GM23248 (cell line): ENCODE results near the gene GOLGA8A. TPM values are rescaled to one million over a fixed set of nuclear protein-coding genes. Genes with fewer than 3 reads are reported as not detected.

Source experiments
- DNase-seq: peaks from one replicate; pipeline ENCODE4 v3.0.0-alpha.2; 2015
- H2AFZ ChIP-seq: fragments of 200-600 bp; sonication (generic); 2 replicates; pipeline ENCODE4 v1.6.1; 2016; ENCODE audit warnings: antibody characterized with exemption
- H3F3A ChIP-seq: fragments of 200-600 bp; sonication (generic); 2 replicates; pipeline ENCODE4 v1.6.1; 2016; ENCODE audit warnings: mild to moderate bottlenecking, antibody characterized with exemption, mixed run types; ENCODE audit not compliant: insufficient read depth
- H3K27ac ChIP-seq: fragments of 200-600 bp; sonication (generic); 2 replicates; pipeline ENCODE4 v1.5.1; 2016; ENCODE audit warnings: mild to moderate bottlenecking
- H3K27me3 ChIP-seq: fragments of 200-600 bp; sonication (generic); replicated peaks from 2 replicates; pipeline ENCODE4 v1.6.1; 2016; ENCODE audit warnings: mild to moderate bottlenecking; ENCODE audit not compliant: insufficient read depth
- H3K36me3 ChIP-seq: fragments of 200-600 bp; sonication (generic); 2 replicates; pipeline ENCODE4 v1.6.1; 2016; ENCODE audit warnings: low read depth, mild to moderate bottlenecking
- H3K4me1 ChIP-seq: fragments of 200-600 bp; sonication (generic); 2 replicates; pipeline ENCODE4 v1.6.1; 2016; ENCODE audit warnings: mild to moderate bottlenecking; ENCODE audit not compliant: insufficient read depth
- H3K4me2 ChIP-seq: fragments of 200-600 bp; sonication (generic); one replicate; pipeline ENCODE4 v1.6.1; 2016; ENCODE audit warnings: mild to moderate bottlenecking; ENCODE audit not compliant: unreplicated experiment
- H3K4me3 ChIP-seq: fragments of 200-600 bp; sonication (generic); 2 replicates; pipeline ENCODE4 v1.5.1; 2016; ENCODE audit warnings: mild to moderate bottlenecking
- H3K79me2 ChIP-seq: fragments of 200-600 bp; sonication (generic); 2 replicates; pipeline ENCODE4 v1.6.1; 2016; ENCODE audit warnings: mild to moderate bottlenecking; ENCODE audit not compliant: insufficient read depth
- H3K9ac ChIP-seq: fragments of 200-600 bp; sonication (generic); 2 replicates; pipeline ENCODE4 v1.6.1; 2016; ENCODE audit warnings: mild to moderate bottlenecking
- H3K9me2 ChIP-seq: fragments of 200-600 bp; sonication (generic); 2 replicates; pipeline ENCODE4 v1.6.1; 2016; ENCODE audit warnings: mixed run types, mild to moderate bottlenecking, moderate library complexity; ENCODE audit not compliant: insufficient read depth
- H3K9me3 ChIP-seq: fragments of 200-600 bp; sonication (generic); one replicate; pipeline ENCODE4 v1.6.1; 2017; ENCODE audit warnings: low read depth
- H4K20me1 ChIP-seq: fragments of 200-600 bp; sonication (generic); 2 replicates; pipeline ENCODE4 v1.6.0; 2016; ENCODE audit not compliant: insufficient read depth
- EZH2 ChIP-seq: fragments of 200-600 bp; sonication (generic); IDR thresholded peaks from 2 replicates; pipeline ENCODE4 v1.6.1; 2018; ENCODE audit warnings: antibody characterized with exemption, mild to moderate bottlenecking; ENCODE audit not compliant: insufficient read depth, poor library complexity, severe bottlenecking
- EZH2phosphoT487 ChIP-seq: fragments of 200-600 bp; sonication (generic); IDR thresholded peaks from 2 replicates; pipeline ENCODE4 v1.6.1; 2018; ENCODE audit warnings: antibody characterized with exemption, moderate library complexity, mild to moderate bottlenecking, low read depth; ENCODE audit not compliant: insufficient read depth
- WGBS, 2 experiments: methylation state at CpG; one replicate each; pipeline ENCODE4 v1.1.6; 2015 to 2017; ENCODE audit warnings: low lambda C conversion rate in 2 of 2, low coverage in 1 of 2; ENCODE audit errors: missing lambda C conversion rate in 2 of 2; 5-methylcytosine and 5-hydroxymethylcytosine counted together
- in situ Hi-C: fragments of 300-500 bp; cut with MboI; formaldehyde crosslinking; loops from 2 replicates; pipeline ENCODE4 v1.15.0; 2020
- polyA plus RNA-seq: library from polyadenylated mRNA; unstranded; fragments of >200 nt; fragmentation: Nextera tagmentation; extraction: Ambion mirVana; gene quantifications from 2 replicates; pipeline ENCODE4 v1.2.1, GENCODE V29; 2016
- total RNA-seq: library from RNA; depleted of rRNA; stranded (reverse); fragments of >200 nt; shearing (Covaris generic); gene quantifications from 2 replicates; pipeline ENCODE4 v1.2.3, GENCODE V29; 2014; rRNA removed

GOLGA8A gene, protein sequence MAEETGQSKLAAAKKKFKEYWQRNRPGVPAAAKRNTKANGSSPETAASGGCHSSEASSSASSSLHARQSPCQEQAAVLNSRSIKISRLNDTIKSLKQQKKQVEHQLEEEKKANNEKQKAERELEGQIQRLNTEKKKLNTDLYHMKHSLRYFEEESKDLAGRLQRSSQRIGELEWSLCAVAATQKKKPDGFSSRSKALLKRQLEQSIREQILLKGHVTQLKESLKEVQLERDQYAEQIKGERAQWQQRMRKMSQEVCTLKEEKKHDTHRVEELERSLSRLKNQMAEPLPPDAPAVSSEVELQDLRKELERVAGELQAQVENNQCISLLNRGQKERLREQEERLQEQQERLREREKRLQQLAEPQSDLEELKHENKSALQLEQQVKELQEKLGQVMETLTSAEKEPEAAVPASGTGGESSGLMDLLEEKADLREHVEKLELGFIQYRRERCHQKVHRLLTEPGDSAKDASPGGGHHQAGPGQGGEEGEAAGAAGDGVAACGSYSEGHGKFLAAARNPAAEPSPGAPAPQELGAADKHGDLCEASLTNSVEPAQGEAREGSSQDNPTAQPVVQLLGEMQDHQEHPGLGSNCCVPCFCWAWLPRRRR
- 22.5 and 57.4 TPM in 2 replicates for total RNA-seq
- polyA plus RNA-seq, result 8.1 and 14.5 TPM in 2 replicates

DNA sequence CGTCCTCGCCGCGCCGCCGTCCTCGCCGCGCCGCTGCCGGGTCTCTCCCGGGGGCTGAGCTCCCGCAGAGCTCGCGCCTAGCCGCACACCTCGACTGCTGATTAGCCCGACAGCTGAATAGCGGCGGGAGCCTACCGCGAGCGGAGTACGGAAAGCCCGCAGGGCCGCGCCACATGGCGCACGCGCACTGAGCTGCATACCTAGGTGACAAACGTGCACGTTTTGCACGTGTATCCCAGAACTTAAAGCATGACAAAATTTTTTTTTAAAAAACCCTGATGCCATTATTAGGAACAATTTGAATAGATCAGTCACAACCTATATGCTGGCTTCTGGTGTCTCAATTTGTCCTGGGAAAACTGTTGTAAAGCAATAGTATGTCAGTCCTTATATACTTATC lies at the start of gene GOLGA8A:
Gene GOLGA8A, minus strand, starts transcription at position 122 of the 400 bp plus-strand sequence. CDS start 48,117 bp downstream, outside the sequence.
- peaks cover 7% of the 10 kb centered on the region; the same call in 1 of the 2 replicates for H3K4me1 ChIP-seq
- H3K27ac ChIP-seq, result peak within 1 kb of the TSS; percentile 17; the same call in 1 of the 2 replicates
- H3K9me3 ChIP-seq, result no peaks in the 10 kb centered on the region
- peak within 1 kb of the TSS; percentile 93 for H3K4me2 ChIP-seq
- in situ Hi-C loops, result no loop called here
- H3K9ac ChIP-seq, result peak within 1 kb of the TSS; percentile 73
- H3K4me3 ChIP-seq, result peak within 1 kb of the TSS; percentile 90
- H3K36me3 ChIP-seq, result 0 out of 2 replicates have a peak, but pooled peaks cover 1% of the 10 kb centered on the region
- TF ChIP-seq EZH2phosphoT487, result no peak
- TF ChIP-seq EZH2, result no peak
- H3F3A ChIP-seq, result no peaks in the 10 kb centered on the region
- no peaks in the 10 kb centered on the region for H3K9me2 ChIP-seq
- H4K20me1 ChIP-seq, result no peaks in the 10 kb centered on the region
- H3K27me3 ChIP-seq, result no peaks in the 10 kb centered on the region
- WGBS, 2 experiments, result 2% methylated on average over 23 to 26 of the region's 33 CpGs
- peak; percentile 85 for DNase-seq
- peak within 1 kb of the TSS; percentile 86 for H2AFZ ChIP-seq
- H3K79me2 ChIP-seq, result peaks cover 22% of the 10 kb centered on the region

DNA sequence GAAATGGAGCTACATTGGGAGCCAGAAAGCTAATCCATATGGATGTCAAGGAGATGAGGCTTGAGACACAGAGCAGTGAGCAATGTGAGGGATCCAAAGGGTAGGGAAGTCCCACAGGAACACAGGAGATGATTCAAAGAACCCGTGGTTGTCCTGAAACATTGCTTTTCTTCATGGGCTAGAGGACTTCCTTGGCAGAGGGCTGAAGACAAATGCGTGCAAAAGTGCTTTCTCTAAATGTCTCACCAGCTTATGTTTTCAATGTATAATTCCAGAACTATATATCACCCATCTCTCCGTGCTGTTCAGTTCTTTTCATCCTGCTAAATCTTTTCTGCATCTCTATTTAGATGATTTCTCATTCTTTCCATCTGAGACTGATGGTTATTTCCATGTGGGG lies 46.0 kb upstream of the GOLGA8A start:
- no peaks in the 10 kb centered on the region for H3K79me2 ChIP-seq
- in situ Hi-C loops, result no loop called here
- TF ChIP-seq EZH2 (no peak), EZH2phosphoT487 (no peak)

DNA sequence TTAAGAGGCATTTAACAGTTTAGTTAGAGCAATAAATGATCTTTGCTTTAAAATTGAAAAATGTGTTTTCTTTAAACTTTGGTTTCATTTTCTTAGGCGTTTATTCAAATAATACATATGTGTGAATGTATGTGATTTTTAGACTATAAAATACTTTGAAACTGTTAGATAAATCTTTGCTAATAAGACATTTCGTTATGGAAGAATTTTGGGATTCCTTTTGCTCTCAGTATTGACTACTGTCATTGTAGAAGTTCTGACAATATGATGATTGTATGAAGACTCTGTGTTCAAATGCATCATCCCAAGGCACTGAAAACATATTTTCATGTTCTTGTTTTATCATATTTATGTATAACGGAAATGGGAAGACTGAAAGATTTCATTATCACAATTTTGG lies 43.8 kb upstream of the GOLGA8A start:
- Histone ChIP-seq H3K27me3 (peaks cover 15% of the 10 kb centered on the region; the same call in 1 of the 2 replicates), H3K4me1 (no peaks in the 10 kb centered on the region), H4K20me1 (no peaks in the 10 kb centered on the region), H3F3A (no peaks in the 10 kb centered on the region), H2AFZ (no peak overlapping the region), H3K4me2 (no peak overlapping the region), H3K36me3 (no peaks in the 10 kb centered on the region), H3K4me3 (no peak overlapping the region), H3K9ac (no peak overlapping the region), H3K79me2 (no peaks in the 10 kb centered on the region), H3K27ac (no peak overlapping the region), H3K9me2 (no peaks in the 10 kb centered on the region), H3K9me3 (no peaks in the 10 kb centered on the region)
- no peak for DNase-seq
- 36 to 52% methylated on average over 3 of the region's 3 CpGs for WGBS, 2 experiments
- TF ChIP-seq EZH2phosphoT487 (no peak), EZH2 (no peak)
- in situ Hi-C loops, result no loop called here

More for the DNA sequence above, 46.0 kb upstream of the GOLGA8A start:
- Histone ChIP-seq H2AFZ (no peak overlapping the region), H3K36me3 (no peaks in the 10 kb centered on the region), H3K9ac (no peak overlapping the region), H3K9me2 (no peaks in the 10 kb centered on the region), H3K27me3 (peaks cover 15% of the 10 kb centered on the region; the same call in 1 of the 2 replicates), H4K20me1 (no peaks in the 10 kb centered on the region), H3F3A (no peaks in the 10 kb centered on the region), H3K4me2 (no peak overlapping the region), H3K27ac (no peak overlapping the region), H3K9me3 (no peaks in the 10 kb centered on the region), H3K4me3 (no peak overlapping the region), H3K4me1 (no peaks in the 10 kb centered on the region)
- no peak for DNase-seq
- WGBS, 2 experiments, result 52 to 61% methylated on average over 3 of the region's 3 CpGs

DNA sequence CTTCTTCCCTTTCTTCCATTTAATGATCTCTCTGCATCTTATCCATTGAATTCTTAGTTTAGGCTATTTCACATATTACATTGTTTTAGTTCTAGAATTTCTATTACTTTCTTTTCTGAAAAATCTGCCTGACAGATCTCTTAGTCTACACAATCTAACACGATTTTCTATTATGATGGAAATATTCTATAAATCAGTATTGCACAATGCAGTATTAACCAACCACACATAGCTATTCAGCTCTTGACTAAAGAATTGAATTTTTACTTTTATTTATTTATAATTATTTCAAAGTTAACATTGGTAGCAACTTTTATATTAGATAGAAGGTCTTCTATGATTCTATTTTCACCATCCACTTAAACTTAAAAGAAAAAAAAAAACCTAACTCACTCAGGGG lies 36.2 kb upstream of the GOLGA8A start:
- Histone ChIP-seq H3K4me3 (no peak overlapping the region), H3K27me3 (peaks cover 3% of the 10 kb centered on the region; the same call in 1 of the 2 replicates), H3K4me2 (no peak overlapping the region), H3K4me1 (no peaks in the 10 kb centered on the region), H4K20me1 (no peaks in the 10 kb centered on the region), H3K9me2 (no peaks in the 10 kb centered on the region), H3K36me3 (no peaks in the 10 kb centered on the region), H3K9me3 (no peaks in the 10 kb centered on the region), H3K27ac (no peak overlapping the region), H3F3A (no peaks in the 10 kb centered on the region), H3K9ac (no peak overlapping the region), H2AFZ (no peak overlapping the region), H3K79me2 (no peaks in the 10 kb centered on the region)
- WGBS, 2 experiments, result 13 to 21% methylated on average over 1 of the region's 1 CpG
- TF ChIP-seq EZH2 (no peak), EZH2phosphoT487 (no peak)
- DNase-seq, result no peak
- in situ Hi-C loops, result no loop called here
